HepG2 (cell line): ENCODE results near the gene ARMC5. TPM values are rescaled to one million over a fixed set of nuclear protein-coding genes. Genes with fewer than 3 reads are reported as not detected.
A peak's percentile ranks its signal among the peaks of the same experiment; 100 is the strongest.

Experiments used
- ARID2 ChIP-seq: sonication (generic); formaldehyde crosslinking; IDR thresholded peaks from 2 replicates; pipeline ENCODE4 v1.8.1; 2022; ENCODE audit warnings: mild to moderate bottlenecking, missing genetic modification reagents, borderline replicate concordance
- ATF6 ChIP-seq: sonication (generic); formaldehyde crosslinking; conservative IDR thresholded peaks from 2 replicates; pipeline ENCODE4 v1.4.0; 2020; ENCODE audit warnings: missing genetic modification reagents
- BORCS8-MEF2B ChIP-seq: sonication (generic); formaldehyde crosslinking; IDR thresholded peaks from 2 replicates; pipeline ENCODE4 v1.8.0; 2022; ENCODE audit warnings: mild to moderate bottlenecking, missing genetic modification reagents
- CCAR2 ChIP-seq: fragments of 200-400 bp; formaldehyde crosslinking; optimal IDR thresholded peaks from 2 replicates; pipeline ENCODE3; 2018; ENCODE audit warnings: low read depth, mild to moderate bottlenecking, low read length, moderate library complexity
- DNMT3B ChIP-seq: conservative IDR thresholded peaks from 2 replicates; pipeline ENCODE4 v1.6.1; 2016; ENCODE audit warnings: missing biosample characterization, control low read depth
- DZIP1 ChIP-seq: sonication (generic); formaldehyde crosslinking; IDR thresholded peaks from 2 replicates; pipeline ENCODE4 v1.5.0; 2020; ENCODE audit warnings: mild to moderate bottlenecking, missing genetic modification reagents
- FOXA1 ChIP-seq, 2 experiments: fragments of 450-650 bp in 1 of 2; sonication (generic) in 1 of 2; formaldehyde crosslinking in 1 of 2; IDR thresholded peaks; 2 replicates each; pipeline versions ENCODE4 v1.4.0 to v1.6.1; 2016 to 2020; ENCODE audit warnings: missing genetic modification reagents in 1 of 2
- HCFC1 ChIP-seq: fragments of 150-350 bp; IDR thresholded peaks from 2 replicates; pipeline ENCODE4 v1.6.1; 2014; ENCODE audit warnings: low read depth, low read length
- KDM3A ChIP-seq: IDR thresholded peaks from 2 replicates; pipeline ENCODE4 v1.6.1; 2018; ENCODE audit warnings: low read depth, missing compliant biosample characterization
- MTF1 ChIP-seq: sonication (generic); formaldehyde crosslinking; IDR thresholded peaks from 2 replicates; pipeline ENCODE4 v1.5.0; 2020; ENCODE audit warnings: missing genetic modification reagents
- SCMH1 ChIP-seq: sonication (generic); formaldehyde crosslinking; IDR thresholded peaks from 2 replicates; pipeline ENCODE4 v1.9.0; 2021; ENCODE audit warnings: missing genetic modification reagents, mild to moderate bottlenecking, borderline replicate concordance
- STAG1 ChIP-seq: sonication (generic); formaldehyde crosslinking; IDR thresholded peaks from 2 replicates; pipeline ENCODE4 v1.4.0; 2020; ENCODE audit warnings: missing genetic modification reagents
- THAP11 ChIP-seq: IDR thresholded peaks from 2 replicates; pipeline ENCODE4 v1.6.1; 2016; ENCODE audit warnings: missing biosample characterization, missing genetic modification reagents
- ZBTB25 ChIP-seq: IDR thresholded peaks from 2 replicates; pipeline ENCODE4 v1.6.1; 2018; ENCODE audit warnings: missing genetic modification reagents
- ZBTB42 ChIP-seq: sonication (generic); formaldehyde crosslinking; IDR thresholded peaks from 2 replicates; pipeline ENCODE4 v1.5.0; 2020; ENCODE audit warnings: mild to moderate bottlenecking, missing genetic modification reagents
- ZC3H13 ChIP-seq: sonication (generic); formaldehyde crosslinking; IDR thresholded peaks from 2 replicates; pipeline ENCODE4 v1.8.1; 2023; ENCODE audit warnings: mild to moderate bottlenecking, missing genetic modification reagents, moderate library complexity
- ZFY ChIP-seq: sonication (generic); formaldehyde crosslinking; IDR thresholded peaks from 2 replicates; pipeline ENCODE4 v1.4.0; 2020; ENCODE audit warnings: missing genetic modification reagents
- ZNF121 ChIP-seq: sonication (generic); formaldehyde crosslinking; IDR thresholded peaks from 2 replicates; pipeline ENCODE4 v1.5.0; 2020; ENCODE audit warnings: mild to moderate bottlenecking, missing genetic modification reagents
- ZNF143 ChIP-seq: sonication (generic); formaldehyde crosslinking; IDR thresholded peaks from 2 replicates; pipeline ENCODE4 v1.4.0; 2020; ENCODE audit warnings: missing genetic modification reagents
- ZNF263 ChIP-seq: sonication (generic); formaldehyde crosslinking; IDR thresholded peaks from 2 replicates; pipeline ENCODE4 v1.4.0; 2020; ENCODE audit warnings: missing genetic modification reagents
- ZNF800 ChIP-seq: sonication (generic); formaldehyde crosslinking; IDR thresholded peaks from 2 replicates; pipeline ENCODE4 v1.4.0; 2020; ENCODE audit warnings: missing genetic modification reagents
- ZSCAN31 ChIP-seq: sonication (generic); formaldehyde crosslinking; IDR thresholded peaks from 2 replicates; pipeline ENCODE4 v1.5.0; 2020; ENCODE audit warnings: low read depth, mild to moderate bottlenecking, missing genetic modification reagents
- polyA plus RNA-seq, 8 experiments: library from polyadenylated mRNA; depleted of rRNA in 3 of 8; stranded (reverse) in 7 of 8; unstranded in 1 of 8; fragments of >200 nt; fragmentation: Illumina TruSeq in 4 of 8; extraction: Trizol in 4 of 8; gene quantifications; 2 replicates each; pipeline versions ENCODE4 v1.2.1 to v1.2.3, GENCODE V29; 2011 to 2016; ENCODE audit warnings: low read depth in 4 of 8, missing spikeins in 1 of 8, mixed read lengths in 1 of 8; ENCODE audit not compliant: insufficient read depth in 1 of 8
- total RNA-seq, 5 experiments: library from RNA; depleted of rRNA; stranded (reverse); fragments of >200 nt; fragmentation: Illumina TruSeq; extraction: Trizol; gene quantifications; 2 replicates each; pipeline ENCODE4 v1.2.3, GENCODE V29; 2016; ENCODE audit warnings: low read depth in 1 of 5

ARMC5 gene
- total and polyA plus RNA-seq, 2 of the 13 experiments (the other 11 are each of a cell fraction or from before 2014, with no cell fraction given): 10.8 to 22.3 TPM

- TF ChIP-seq HCFC1 (no peak; the same call in 1 of the 2 replicates), ZBTB42 (CRISPR knock-in tag) (no peak), ZC3H13 (peak; percentile 97; the same call in 1 of the 2 replicates), ZNF800 (CRISPR knock-in tag) (peak; percentile 88), ZNF121 (peak; percentile 81), ZSCAN31 (CRISPR knock-in tag) (peak; percentile 95; the same call in 1 of the 2 replicates), DNMT3B (CRISPR knock-in tag) (peak; percentile 97), ATF6 (CRISPR knock-in tag) (no peak), FOXA1 (IDR thresholded peaks at IDR 0.05) (no peak), FOXA1 (CRISPR knock-in tag; IDR thresholded peaks at IDR 0.05) (peak; percentile 76), ZBTB25 (CRISPR knock-in tag) (peak; percentile 80; the same call in 1 of the 2 replicates), KDM3A (CRISPR knock-in tag) (peak; percentile 8; the same call in 1 of the 2 replicates), THAP11 (CRISPR knock-in tag) (peak; percentile 88), DZIP1 (CRISPR knock-in tag) (peak; percentile 25; the same call in 1 of the 2 replicates), MTF1 (peak; percentile 16; the same call in 1 of the 2 replicates), STAG1 (CRISPR knock-in tag) (peak; percentile 64; the same call in 1 of the 2 replicates), BORCS8-MEF2B (CRISPR knock-in tag) (peak; percentile 97), SCMH1 (CRISPR knock-in tag) (no peak), CCAR2 (peak; percentile 19), ZFY (CRISPR knock-in tag) (peak; percentile 94), ZNF263 (peak; percentile 49; the same call in 1 of the 2 replicates), ZNF143 (peak; percentile 57; the same call in 1 of the 2 replicates), ARID2 (peak; percentile 89; the same call in 1 of the 2 replicates)
Measured at GRCh38 chr16:31458073-31458843, 1.0 kb upstream of the ARMC5 start (continued).
